B cell (primary cell): ENCODE data around the gene AIG1. TPM values are rescaled to one million over a fixed set of nuclear protein-coding genes. Genes with fewer than 3 reads are reported as not detected.
"Not testable (repeated sequence)": the region's sequence is repeated elsewhere in the genome, so short reads cannot be mapped to it uniquely, and the experiment has no call there.

Experiments
- ATAC-seq: fragments of 200-7000 bp; cut with Tn5 transposase; one replicate; pipeline ENCODE4 v1.10.0; 2021; ENCODE audit warnings: low read depth, mild to moderate bottlenecking, moderate number of reproducible peaks, moderate library complexity
- CTCF ChIA-PET: fragments of 350-600 bp; sonication (Branson Sonifier 250); formaldehyde crosslinking; loops from one replicate; lab custom pipeline; 2021; ENCODE audit warnings: antibody characterized with exemption, inconsistent platforms; lab: Charles Lee
- POLR2A ChIA-PET: fragments of 350-600 bp; sonication (Branson Sonifier 250); formaldehyde crosslinking; loops from one replicate; lab custom pipeline; 2021; ENCODE audit warnings: antibody characterized with exemption; lab: Charles Lee
- DNase-seq: peaks from one replicate; pipeline ENCODE4 v3.0.0; 2013
- H2AFZ ChIP-seq: 2 replicates; pipeline ENCODE4 v1.6.1; 2012; ENCODE audit warnings: mild to moderate bottlenecking, low read depth, low read length; ENCODE audit not compliant: insufficient read depth, poor library complexity, severe bottlenecking
- H3K27ac ChIP-seq, 2 donors: 1 replicate in 1 of 2; 2 replicates in 1 of 2; pipeline ENCODE4 v1.5.1; 2012 to 2013; ENCODE audit warnings: low read length in 2 of 2, mild to moderate bottlenecking in 2 of 2, moderate library complexity in 1 of 2
- H3K27me3 ChIP-seq, 4 experiments: fragments of 200-600 bp in 1 of 4; sonication (generic) in 1 of 4; replicated peaks in 1 of 4; 1 replicate in 2 of 4; 2 replicates in 2 of 4; pipeline versions ENCODE4 v1.6.1 to v1.7.0; 2013 to 2016; ENCODE audit warnings: low read length in 3 of 4, mild to moderate bottlenecking in 2 of 4, mixed read lengths in 1 of 4, moderate library complexity in 1 of 4; ENCODE audit not compliant: insufficient read depth in 4 of 4, control insufficient read depth in 3 of 4; ENCODE audit errors: control extremely low read depth in 1 of 4
- H3K36me3 ChIP-seq, 2 experiments: replicated peaks in 1 of 2; 1 replicate in 1 of 2; 2 replicates in 1 of 2; pipeline versions ENCODE4 v1.6.1 to v1.7.1; 2013; ENCODE audit warnings: low read length in 1 of 2; ENCODE audit not compliant: insufficient read depth in 2 of 2, control insufficient read depth in 1 of 2; ENCODE audit errors: control extremely low read depth in 1 of 2, extremely low read depth in 1 of 2
- H3K4me1 ChIP-seq, 2 donors: fragments of 200-600 bp in 1 of 2; sonication (generic) in 1 of 2; 1 replicate in 1 of 2; 2 replicates in 1 of 2; pipeline versions ENCODE4 v1.5.1 to v1.6.1; 2013 to 2017; ENCODE audit warnings: low read length in 2 of 2; ENCODE audit not compliant: control insufficient read depth in 2 of 2, insufficient read depth in 2 of 2
- H3K4me2 ChIP-seq: replicated peaks from 2 replicates; pipeline ENCODE3; 2012; ENCODE audit warnings: mild to moderate bottlenecking, low read depth, low read length; ENCODE audit not compliant: poor library complexity, severe bottlenecking
- H3K4me3 ChIP-seq, 5 experiments: fragments of 200-600 bp in 1 of 5; sonication (generic) in 1 of 5; 1 replicate in 3 of 5; 2 replicates in 2 of 5; pipeline versions ENCODE4 v1.5.1 to v1.7.0; 2011 to 2016; ENCODE audit warnings: low read length in 4 of 5, mild to moderate bottlenecking in 4 of 5, low read depth in 2 of 5, control low read depth in 1 of 5, moderate library complexity in 1 of 5; ENCODE audit not compliant: insufficient read depth in 1 of 5; ENCODE audit errors: control extremely low read depth in 1 of 5, extremely low read depth in 1 of 5
- H3K79me2 ChIP-seq: fragments of 200-600 bp; sonication (generic); one replicate; pipeline ENCODE4 v1.6.0; 2016; ENCODE audit warnings: low read length; ENCODE audit not compliant: control insufficient read depth, insufficient read depth
- H3K9ac ChIP-seq: fragments of 200-600 bp; sonication (generic); 2 replicates; pipeline ENCODE4 v1.6.1; 2017; ENCODE audit warnings: mild to moderate bottlenecking, low read length, moderate library complexity
- H3K9me3 ChIP-seq, 3 donors: one replicate each; pipeline versions ENCODE4 v1.6.1 to v1.7.1; 2013; ENCODE audit warnings: low read length in 2 of 3; ENCODE audit not compliant: control insufficient read depth in 2 of 3, insufficient read depth in 1 of 3; ENCODE audit errors: control extremely low read depth in 1 of 3
- H4K20me1 ChIP-seq: 2 replicates; pipeline ENCODE4 v1.6.0; 2012; ENCODE audit warnings: mild to moderate bottlenecking, low read length; ENCODE audit not compliant: insufficient read depth, control insufficient read depth, poor library complexity, severe bottlenecking
- H3K27ac Mint-ChIP-seq: one replicate; pipeline ENCODE4 v1.8.0; 2021; ENCODE audit warnings: mixed read lengths
- H3K27me3 Mint-ChIP-seq: one replicate; pipeline ENCODE4 v1.8.0; 2021; ENCODE audit warnings: mixed read lengths
- H3K4me1 Mint-ChIP-seq: one replicate; pipeline ENCODE4 v1.8.0; 2021; ENCODE audit warnings: mixed read lengths
- H3K4me3 Mint-ChIP-seq: one replicate; pipeline ENCODE4 v1.8.0; 2021; ENCODE audit warnings: mixed read lengths
- H3K9me3 Mint-ChIP-seq: one replicate; pipeline ENCODE4 v1.8.0; 2022; ENCODE audit warnings: mixed read lengths; ENCODE audit not compliant: insufficient read depth
- CTCF ChIP-seq: fragments of 200-600 bp; IDR thresholded peaks from one replicate; pipeline ENCODE4 v1.8.0; 2022; ENCODE audit warnings: antibody characterized with exemption, mild to moderate bottlenecking
- EZH2 ChIP-seq: IDR thresholded peaks from 2 replicates; pipeline ENCODE4 v1.6.1; 2012; ENCODE audit warnings: borderline replicate concordance, low read depth, mild to moderate bottlenecking, moderate library complexity, low read length; ENCODE audit not compliant: insufficient read depth, poor library complexity, severe bottlenecking
- WGBS: methylation state at CpG from one replicate; pipeline ENCODE4 v1.1.5; 2013; ENCODE audit warnings: missing lambda C conversion rate; ENCODE audit not compliant: insufficient coverage; 5-methylcytosine and 5-hydroxymethylcytosine counted together
- intact Hi-C: fragments of 100-400 bp; cut with micrococcal nuclease; formaldehyde crosslinking; loops from one replicate; pipeline ENCODE4 v1.10.0; 2022
- polyA plus RNA-seq: library from polyadenylated mRNA; depleted of rRNA; stranded (reverse); fragments of >200 nt; gene quantifications from 2 replicates; pipeline ENCODE4 v1.2.3, GENCODE V29; 2012
- total RNA-seq, 2 donors: library from RNA; stranded (reverse); fragments of 120-200 nt in 1 of 2; gene quantifications; 1 replicate in 1 of 2; 2 replicates in 1 of 2; pipeline versions ENCODE4 v1.2.3 to v1.2.4, GENCODE V29; 2013 to 2022

Gene AIG1
- total and polyA plus RNA-seq, 2 donors (not counting 1 experiment from before 2014, with no cell fraction given) = 7.0 to 9.0 TPM

- Histone ChIP-seq H3K9me3 (no peaks in the 10 kb centered on the region), H3K79me2 (no peaks in the 10 kb centered on the region), H3K36me3 (no peaks in the 10 kb centered on the region), H4K20me1 (no peaks in the 10 kb centered on the region), H3K4me2 (no peak overlapping the region), H2AFZ (no peak overlapping the region), H3K9ac (no peak overlapping the region), H3K27ac (no peak overlapping the region), H3K4me3 (no peak overlapping the region), H3K4me1 (no peaks in the 10 kb centered on the region), H3K27me3 (no peaks in the 10 kb centered on the region)
- Mint-ChIP-seq H3K4me3 (no peak overlapping the region), H3K27me3 (no peaks in the 10 kb centered on the region), H3K27ac (no peak overlapping the region), H3K9me3 (no peaks in the 10 kb centered on the region), H3K4me1 (no peaks in the 10 kb centered on the region)
- WGBS = 95% methylated on average over 4 of the region's 4 CpGs
- ATAC-seq = no peak
- TF ChIP-seq CTCF = no peak
- TF ChIP-seq EZH2 = no peak
- no peak for DNase-seq
- ChIA-PET POLR2A (no interaction called here), CTCF (no interaction called here)
- intact Hi-C loops = no loop called here
Observed at GRCh38 chr6:143301188-143301587, 240.5 kb downstream of the AIG1 start.

GRCh38 chr6:143307760-143308159 is 247.1 kb downstream of the AIG1 start:
- H3K4me3 ChIP-seq, H3K27me3 ChIP-seq, ATAC-seq, POLR2A ChIA-PET, H3K9ac ChIP-seq, H3K27ac ChIP-seq, intact Hi-C loops, H3K4me1 Mint-ChIP-seq, H4K20me1 ChIP-seq, H3K9me3 Mint-ChIP-seq, DNase-seq, H2AFZ ChIP-seq, H3K4me3 Mint-ChIP-seq, H3K27ac Mint-ChIP-seq, H3K36me3 ChIP-seq, CTCF ChIA-PET, H3K4me2 ChIP-seq, H3K4me1 ChIP-seq, H3K27me3 Mint-ChIP-seq, H3K79me2 ChIP-seq, H3K9me3 ChIP-seq: not testable (repeated sequence)
- 100% methylated on average over 7 of the region's 10 CpGs for WGBS
